ENCODE results near the gene PSMB7. TPM values are rescaled to one million over a fixed set of nuclear protein-coding genes. Genes with fewer than 3 reads are reported as not detected.

The PSMB7 gene
- total RNA-seq, 1 experiment from 2014 or later: 187 TPM

DNA sequence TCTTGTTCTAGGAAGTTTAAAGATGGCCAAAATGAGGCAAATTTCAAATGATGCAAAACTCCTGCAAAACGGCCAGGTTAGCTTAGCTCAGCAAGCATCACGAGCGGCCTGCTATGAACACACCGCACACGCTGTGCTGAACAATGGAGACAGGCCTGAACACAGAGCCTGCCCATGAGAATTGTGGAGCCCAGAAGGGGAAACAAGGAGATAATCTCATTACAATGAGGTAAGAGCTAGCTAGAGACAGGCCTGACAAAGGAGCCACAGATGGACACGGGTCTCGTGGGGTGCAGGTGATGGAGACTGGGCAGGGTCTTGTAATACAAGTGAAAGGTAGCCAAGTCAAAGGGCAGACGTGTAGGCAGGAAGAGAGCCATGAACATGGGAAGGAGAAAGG lies 50.2 kb downstream of the PSMB7 start:
- ATAC-seq: no peak
- POLR2A ChIA-PET: no interaction called here
- CTCF ChIA-PET: interaction anchor here (1.6 kb wide), 1 partner anchor 28 kb away, joined by 4 read pairs; no protein-coding TSS in a partner anchor
- Mint-ChIP-seq H3K9me3 (no peaks in the 10 kb centered on the region), H3K4me3 (no peak overlapping the region), H3K27ac (peak overlapping the region; percentile 1; the same call in 1 of the 2 replicates), H3K4me1 (peaks cover 12% of the 10 kb centered on the region), H3K36me3 (peaks cover 2% of the 10 kb centered on the region; the same call in 1 of the 2 replicates), H3K27me3 (ENCODE audit: low read depth) (no peaks in the 10 kb centered on the region)
- no peak for TF ChIP-seq OVOL2 (CRISPR knock-in tag; IDR thresholded peaks at IDR 0.05; ENCODE audit: borderline replicate concordance)
- no peak for TF ChIP-seq CBFB (CRISPR knock-in tag; IDR thresholded peaks at IDR 0.05; ENCODE audit: low read depth)
- TF ChIP-seq, protein P1, sequence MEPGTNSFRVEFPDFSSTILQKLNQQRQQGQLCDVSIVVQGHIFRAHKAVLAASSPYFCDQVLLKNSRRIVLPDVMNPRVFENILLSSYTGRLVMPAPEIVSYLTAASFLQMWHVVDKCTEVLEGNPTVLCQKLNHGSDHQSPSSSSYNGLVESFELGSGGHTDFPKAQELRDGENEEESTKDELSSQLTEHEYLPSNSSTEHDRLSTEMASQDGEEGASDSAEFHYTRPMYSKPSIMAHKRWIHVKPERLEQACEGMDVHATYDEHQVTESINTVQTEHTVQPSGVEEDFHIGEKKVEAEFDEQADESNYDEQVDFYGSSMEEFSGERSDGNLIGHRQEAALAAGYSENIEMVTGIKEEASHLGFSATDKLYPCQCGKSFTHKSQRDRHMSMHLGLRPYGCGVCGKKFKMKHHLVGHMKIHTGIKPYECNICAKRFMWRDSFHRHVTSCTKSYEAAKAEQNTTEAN (CRISPR knock-in tag; IDR thresholded peaks at IDR 0.05): no peak
- TF ChIP-seq, protein P2, sequence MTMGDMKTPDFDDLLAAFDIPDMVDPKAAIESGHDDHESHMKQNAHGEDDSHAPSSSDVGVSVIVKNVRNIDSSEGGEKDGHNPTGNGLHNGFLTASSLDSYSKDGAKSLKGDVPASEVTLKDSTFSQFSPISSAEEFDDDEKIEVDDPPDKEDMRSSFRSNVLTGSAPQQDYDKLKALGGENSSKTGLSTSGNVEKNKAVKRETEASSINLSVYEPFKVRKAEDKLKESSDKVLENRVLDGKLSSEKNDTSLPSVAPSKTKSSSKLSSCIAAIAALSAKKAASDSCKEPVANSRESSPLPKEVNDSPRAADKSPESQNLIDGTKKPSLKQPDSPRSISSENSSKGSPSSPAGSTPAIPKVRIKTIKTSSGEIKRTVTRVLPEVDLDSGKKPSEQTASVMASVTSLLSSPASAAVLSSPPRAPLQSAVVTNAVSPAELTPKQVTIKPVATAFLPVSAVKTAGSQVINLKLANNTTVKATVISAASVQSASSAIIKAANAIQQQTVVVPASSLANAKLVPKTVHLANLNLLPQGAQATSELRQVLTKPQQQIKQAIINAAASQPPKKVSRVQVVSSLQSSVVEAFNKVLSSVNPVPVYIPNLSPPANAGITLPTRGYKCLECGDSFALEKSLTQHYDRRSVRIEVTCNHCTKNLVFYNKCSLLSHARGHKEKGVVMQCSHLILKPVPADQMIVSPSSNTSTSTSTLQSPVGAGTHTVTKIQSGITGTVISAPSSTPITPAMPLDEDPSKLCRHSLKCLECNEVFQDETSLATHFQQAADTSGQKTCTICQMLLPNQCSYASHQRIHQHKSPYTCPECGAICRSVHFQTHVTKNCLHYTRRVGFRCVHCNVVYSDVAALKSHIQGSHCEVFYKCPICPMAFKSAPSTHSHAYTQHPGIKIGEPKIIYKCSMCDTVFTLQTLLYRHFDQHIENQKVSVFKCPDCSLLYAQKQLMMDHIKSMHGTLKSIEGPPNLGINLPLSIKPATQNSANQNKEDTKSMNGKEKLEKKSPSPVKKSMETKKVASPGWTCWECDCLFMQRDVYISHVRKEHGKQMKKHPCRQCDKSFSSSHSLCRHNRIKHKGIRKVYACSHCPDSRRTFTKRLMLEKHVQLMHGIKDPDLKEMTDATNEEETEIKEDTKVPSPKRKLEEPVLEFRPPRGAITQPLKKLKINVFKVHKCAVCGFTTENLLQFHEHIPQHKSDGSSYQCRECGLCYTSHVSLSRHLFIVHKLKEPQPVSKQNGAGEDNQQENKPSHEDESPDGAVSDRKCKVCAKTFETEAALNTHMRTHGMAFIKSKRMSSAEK (CRISPR knock-in tag; IDR thresholded peaks at IDR 0.05; ENCODE audit: borderline replicate concordance): no peak
- no peak for TF ChIP-seq GTF2I (CRISPR knock-in tag; conservative IDR thresholded peaks at IDR 0.05)
- no peak for TF ChIP-seq ZNF671 (CRISPR knock-in tag; IDR thresholded peaks at IDR 0.05)
- no peak for TF ChIP-seq ZNF121 (CRISPR knock-in tag; IDR thresholded peaks at IDR 0.05)
- TF ChIP-seq, protein P3, sequence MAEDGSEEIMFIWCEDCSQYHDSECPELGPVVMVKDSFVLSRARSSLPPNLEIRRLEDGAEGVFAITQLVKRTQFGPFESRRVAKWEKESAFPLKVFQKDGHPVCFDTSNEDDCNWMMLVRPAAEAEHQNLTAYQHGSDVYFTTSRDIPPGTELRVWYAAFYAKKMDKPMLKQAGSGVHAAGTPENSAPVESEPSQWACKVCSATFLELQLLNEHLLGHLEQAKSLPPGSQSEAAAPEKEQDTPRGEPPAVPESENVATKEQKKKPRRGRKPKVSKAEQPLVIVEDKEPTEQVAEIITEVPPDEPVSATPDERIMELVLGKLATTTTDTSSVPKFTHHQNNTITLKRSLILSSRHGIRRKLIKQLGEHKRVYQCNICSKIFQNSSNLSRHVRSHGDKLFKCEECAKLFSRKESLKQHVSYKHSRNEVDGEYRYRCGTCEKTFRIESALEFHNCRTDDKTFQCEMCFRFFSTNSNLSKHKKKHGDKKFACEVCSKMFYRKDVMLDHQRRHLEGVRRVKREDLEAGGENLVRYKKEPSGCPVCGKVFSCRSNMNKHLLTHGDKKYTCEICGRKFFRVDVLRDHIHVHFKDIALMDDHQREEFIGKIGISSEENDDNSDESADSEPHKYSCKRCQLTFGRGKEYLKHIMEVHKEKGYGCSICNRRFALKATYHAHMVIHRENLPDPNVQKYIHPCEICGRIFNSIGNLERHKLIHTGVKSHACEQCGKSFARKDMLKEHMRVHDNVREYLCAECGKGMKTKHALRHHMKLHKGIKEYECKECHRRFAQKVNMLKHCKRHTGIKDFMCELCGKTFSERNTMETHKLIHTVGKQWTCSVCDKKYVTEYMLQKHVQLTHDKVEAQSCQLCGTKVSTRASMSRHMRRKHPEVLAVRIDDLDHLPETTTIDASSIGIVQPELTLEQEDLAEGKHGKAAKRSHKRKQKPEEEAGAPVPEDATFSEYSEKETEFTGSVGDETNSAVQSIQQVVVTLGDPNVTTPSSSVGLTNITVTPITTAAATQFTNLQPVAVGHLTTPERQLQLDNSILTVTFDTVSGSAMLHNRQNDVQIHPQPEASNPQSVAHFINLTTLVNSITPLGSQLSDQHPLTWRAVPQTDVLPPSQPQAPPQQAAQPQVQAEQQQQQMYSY (CRISPR knock-in tag; IDR thresholded peaks at IDR 0.05): no peak
- TF ChIP-seq SMAD4 (CRISPR knock-in tag; IDR thresholded peaks at IDR 0.05): no peak
- TF ChIP-seq ESRRA (CRISPR knock-in tag; IDR thresholded peaks at IDR 0.05; ENCODE audit: borderline replicate concordance): no peak
- TF ChIP-seq NFATC4 (CRISPR knock-in tag; IDR thresholded peaks at IDR 0.05): no peak
- no peak for DNase-seq (ENCODE audit: low spot score)

DNA sequence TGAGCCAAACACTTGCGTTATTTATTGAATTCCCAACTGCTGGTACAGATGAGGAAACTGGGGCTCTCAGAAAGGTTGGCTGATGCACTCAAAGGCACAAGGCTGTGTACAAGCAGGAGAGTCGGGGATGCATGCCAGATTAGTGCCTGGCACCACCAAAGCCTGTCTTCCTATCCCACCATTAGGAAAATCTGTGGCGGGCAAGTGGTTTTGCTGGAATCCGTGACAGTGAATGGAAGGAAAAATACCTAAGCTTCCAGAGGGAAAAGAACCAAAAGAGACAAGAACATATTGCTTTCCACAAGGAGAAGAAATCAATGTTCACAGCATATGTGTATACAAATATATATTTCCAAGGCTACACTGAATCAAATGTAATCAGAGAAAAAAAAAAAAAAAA lies 51.1 kb downstream of the PSMB7 start:
- H3K4me3 Mint-ChIP-seq: no peak overlapping the region
- ATAC-seq: no peak
- CTCF ChIA-PET: no interaction called here

More for the DNA sequence above, 51.1 kb downstream of the PSMB7 start:
- Mint-ChIP-seq H3K27ac (no peak overlapping the region; the same call in 1 of the 2 replicates), H3K36me3 (peaks cover 2% of the 10 kb centered on the region; the same call in 1 of the 2 replicates), H3K9me3 (no peaks in the 10 kb centered on the region), H3K27me3 (ENCODE audit: low read depth) (no peaks in the 10 kb centered on the region), H3K4me1 (peaks cover 9% of the 10 kb centered on the region; the same call in 1 of the 2 replicates)
- TF ChIP-seq, protein P3 (CRISPR knock-in tag; IDR thresholded peaks at IDR 0.05): no peak
- TF ChIP-seq ZNF423 (CRISPR knock-in tag; IDR thresholded peaks at IDR 0.05): no peak
- TF ChIP-seq, protein P4, sequence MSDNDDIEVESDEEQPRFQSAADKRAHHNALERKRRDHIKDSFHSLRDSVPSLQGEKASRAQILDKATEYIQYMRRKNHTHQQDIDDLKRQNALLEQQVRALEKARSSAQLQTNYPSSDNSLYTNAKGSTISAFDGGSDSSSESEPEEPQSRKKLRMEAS (CRISPR knock-in tag; IDR thresholded peaks at IDR 0.05): no peak
- no peak for TF ChIP-seq IRF2 (CRISPR knock-in tag; IDR thresholded peaks at IDR 0.05; ENCODE audit: borderline replicate concordance, low read depth)
- no peak for TF ChIP-seq ZBTB21 (CRISPR knock-in tag; IDR thresholded peaks at IDR 0.05; ENCODE audit: borderline replicate concordance)
- TF ChIP-seq MYBL2 (CRISPR knock-in tag; IDR thresholded peaks at IDR 0.05): no peak
- TF ChIP-seq, protein P5, sequence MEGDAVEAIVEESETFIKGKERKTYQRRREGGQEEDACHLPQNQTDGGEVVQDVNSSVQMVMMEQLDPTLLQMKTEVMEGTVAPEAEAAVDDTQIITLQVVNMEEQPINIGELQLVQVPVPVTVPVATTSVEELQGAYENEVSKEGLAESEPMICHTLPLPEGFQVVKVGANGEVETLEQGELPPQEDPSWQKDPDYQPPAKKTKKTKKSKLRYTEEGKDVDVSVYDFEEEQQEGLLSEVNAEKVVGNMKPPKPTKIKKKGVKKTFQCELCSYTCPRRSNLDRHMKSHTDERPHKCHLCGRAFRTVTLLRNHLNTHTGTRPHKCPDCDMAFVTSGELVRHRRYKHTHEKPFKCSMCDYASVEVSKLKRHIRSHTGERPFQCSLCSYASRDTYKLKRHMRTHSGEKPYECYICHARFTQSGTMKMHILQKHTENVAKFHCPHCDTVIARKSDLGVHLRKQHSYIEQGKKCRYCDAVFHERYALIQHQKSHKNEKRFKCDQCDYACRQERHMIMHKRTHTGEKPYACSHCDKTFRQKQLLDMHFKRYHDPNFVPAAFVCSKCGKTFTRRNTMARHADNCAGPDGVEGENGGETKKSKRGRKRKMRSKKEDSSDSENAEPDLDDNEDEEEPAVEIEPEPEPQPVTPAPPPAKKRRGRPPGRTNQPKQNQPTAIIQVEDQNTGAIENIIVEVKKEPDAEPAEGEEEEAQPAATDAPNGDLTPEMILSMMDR (IDR thresholded peaks at IDR 0.05): no peak
- TF ChIP-seq, protein P6, sequence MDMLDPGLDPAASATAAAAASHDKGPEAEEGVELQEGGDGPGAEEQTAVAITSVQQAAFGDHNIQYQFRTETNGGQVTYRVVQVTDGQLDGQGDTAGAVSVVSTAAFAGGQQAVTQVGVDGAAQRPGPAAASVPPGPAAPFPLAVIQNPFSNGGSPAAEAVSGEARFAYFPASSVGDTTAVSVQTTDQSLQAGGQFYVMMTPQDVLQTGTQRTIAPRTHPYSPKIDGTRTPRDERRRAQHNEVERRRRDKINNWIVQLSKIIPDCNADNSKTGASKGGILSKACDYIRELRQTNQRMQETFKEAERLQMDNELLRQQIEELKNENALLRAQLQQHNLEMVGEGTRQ (CRISPR knock-in tag; IDR thresholded peaks at IDR 0.05): no peak
- no peak for TF ChIP-seq TEAD4 (CRISPR knock-in tag; IDR thresholded peaks at IDR 0.05)
- no peak for TF ChIP-seq NR3C1 (CRISPR knock-in tag; conservative IDR thresholded peaks at IDR 0.05; ENCODE audit: low read depth)
- POLR2A ChIA-PET: no interaction called here
- DNase-seq (ENCODE audit: low spot score): no peak

All from WTC11 (cell line).